CD4-positive, alpha-beta T cell treated with Interleukin-6 at 100 ng/mL for 8 hours (primary cell): Measurements from ENCODE around the gene ZNF189.
A peak's percentile ranks its signal among the peaks of the same experiment; 100 is the strongest.
"Not testable (repeated sequence)": the region's sequence is repeated elsewhere in the genome, so short reads cannot be mapped to it uniquely, and the experiment has no call there.

Experiments used
- DNase-seq: peaks from one replicate; pipeline ENCODE4 v3.0.0-alpha.2; 2020; ENCODE audit warnings: mixed read lengths, low spot score

ZNF189 gene

GRCh38 chr9:101380295-101380694, 18.4 kb upstream of the ZNF189 start:
- DNase-seq, result no peak

GRCh38 chr9:101381118-101381517, 17.5 kb upstream of the ZNF189 start:
- DNase-seq, result no peak

GRCh38 chr9:101381833-101382342, 16.8 kb upstream of the ZNF189 start:
- DNase-seq, result no peak

GRCh38 chr9:101383361-101383760, 15.3 kb upstream of the ZNF189 start:
- DNase-seq, result no peak

GRCh38 chr9:101384873-101385536, 13.6 kb upstream of the ZNF189 start, which contains the start of gene BAAT:
Gene BAAT (minus strand): TSS chr9:101385006. CDS start chr9:101371404, 13,602 bp downstream.
- DNase-seq, result not testable (repeated sequence)

GRCh38 chr9:101387871-101388506, 10.7 kb upstream of the ZNF189 start:
- peak; percentile 28 for DNase-seq

GRCh38 chr9:101388507-101388993, 10.1 kb upstream of the ZNF189 start:
- no peak for DNase-seq

GRCh38 chr9:101393135-101393534, 5.5 kb upstream of the ZNF189 start:
- no peak for DNase-seq

GRCh38 chr9:101394687-101395086, 4.0 kb upstream of the ZNF189 start:
- no peak for DNase-seq

- DNase-seq, result no peak
Measured at GRCh38 chr9:101397746-101398067, 944 bp upstream of the ZNF189 start.

- DNase-seq, result no peak
Measured at GRCh38 chr9:101398930-101399642, 435 bp downstream of the ZNF189 start.

- no peak for DNase-seq
Measured at GRCh38 chr9:101399643-101399970, 956 bp downstream of the ZNF189 start.

- DNase-seq, result no peak
Measured at GRCh38 chr9:101400120-101400519, 1.5 kb downstream of the ZNF189 start.

GRCh38 chr9:101403516-101404285, 5.0 kb downstream of the ZNF189 start:
- DNase-seq, result no peak

GRCh38 chr9:101408374-101409078, 9.9 kb downstream of the ZNF189 start:
- no peak for DNase-seq

- no peak for DNase-seq
Measured at GRCh38 chr9:101409079-101409477, 10.4 kb downstream of the ZNF189 start.

GRCh38 chr9:101414839-101415238, 16.2 kb downstream of the ZNF189 start:
- no peak for DNase-seq

GRCh38 chr9:101415578-101415977, 16.9 kb downstream of the ZNF189 start:
- DNase-seq, result no peak

- no peak for DNase-seq
Measured at GRCh38 chr9:101417389-101417788, 18.7 kb downstream of the ZNF189 start.

- no peak for DNase-seq
Measured at GRCh38 chr9:101417977-101418376, 19.3 kb downstream of the ZNF189 start.
